Neural cell (in vitro differentiated cells): ENCODE results near the gene HEG1.

Experiments used
- CTCF ChIP-seq: fragments of 450-650 bp; IDR thresholded peaks from 2 replicates; pipeline ENCODE4 v1.5.1; 2014; ENCODE audit warnings: antibody characterized with exemption, mild to moderate bottlenecking, moderate library complexity; ENCODE audit not compliant: poor library complexity, severe bottlenecking
- EP300 ChIP-seq: fragments of 450-650 bp; conservative IDR thresholded peaks from 2 replicates; pipeline ENCODE4 v1.6.1; 2014; ENCODE audit warnings: antibody characterized with exemption, mild to moderate bottlenecking, moderate library complexity; ENCODE audit not compliant: poor library complexity, severe bottlenecking

- TF ChIP-seq CTCF, result no peak
- TF ChIP-seq EP300, result no peak
These were observed 83.3 kb downstream of the HEG1 start for GRCh38 chr3:124972457-124972856.
